Gastroesophageal sphincter (tissue), 4 donors: ENCODE measurements around the gene ROR2. TPM values are rescaled to one million over a fixed set of nuclear protein-coding genes. Genes with fewer than 3 reads are reported as not detected.

Experiments used
- ATAC-seq: fragments of 150-250 bp; one replicate; pipeline ENCODE4 v1.9.1; 2016; ENCODE audit warnings: mild to moderate bottlenecking, moderate library complexity
- H3K27ac ChIP-seq, 4 donors: fragments of 200-600 bp; sonication (generic) in 3 of 4; 1 replicate in 3 of 4; 2 replicates in 1 of 4; pipeline ENCODE4 v1.5.1; 2016 to 2019
- H3K27me3 ChIP-seq: fragments of 200-600 bp; sonication (generic); one replicate; pipeline ENCODE4 v1.5.1; 2019
- H3K36me3 ChIP-seq, 2 donors: fragments of 200-600 bp; sonication (generic); one replicate each; pipeline ENCODE4 v1.5.1; 2019; ENCODE audit warnings: control low read depth in 1 of 2
- H3K4me1 ChIP-seq, 3 donors: fragments of 200-600 bp; sonication (generic); 1 replicate in 2 of 3; 2 replicates in 1 of 3; pipeline ENCODE4 v1.5.1; 2016 to 2019; ENCODE audit warnings: control low read depth in 2 of 3
- H3K4me3 ChIP-seq, 2 donors: fragments of 200-600 bp; sonication (generic); one replicate each; pipeline ENCODE4 v1.5.1; 2019; ENCODE audit warnings: mild to moderate bottlenecking in 1 of 2, moderate library complexity in 1 of 2
- H3K9me3 ChIP-seq, 3 donors: fragments of 200-600 bp; sonication (generic); one replicate each; pipeline ENCODE4 v1.5.1; 2017 to 2019; ENCODE audit warnings: control low read depth in 2 of 3
- EP300 ChIP-seq: sonication (generic); formaldehyde crosslinking; IDR thresholded peaks from one replicate; pipeline ENCODE4 v1.6.1; 2017; ENCODE audit warnings: antibody characterized with exemption, mild to moderate bottlenecking
- POLR2A ChIP-seq, 2 donors: fragments of 450-650 bp; IDR thresholded peaks; one replicate each; pipeline ENCODE4 v1.6.1; 2017; ENCODE audit warnings: antibody characterized with exemption in 2 of 2, mild to moderate bottlenecking in 2 of 2, moderate library complexity in 1 of 2
- POLR2AphosphoS5 ChIP-seq: sonication (generic); formaldehyde crosslinking; IDR thresholded peaks from one replicate; pipeline ENCODE4 v1.6.1; 2017; ENCODE audit warnings: antibody characterized with exemption
- WGBS, 2 donors: methylation state at CpG; one replicate each; pipeline ENCODE4 v1.1.5; 2018; ENCODE audit warnings: low coverage in 1 of 2; 5-methylcytosine and 5-hydroxymethylcytosine counted together
- total RNA-seq, 4 donors: library from RNA; depleted of rRNA; stranded (reverse); fragments of >200 nt; gene quantifications; one replicate each; pipeline ENCODE4 v1.1.0, GENCODE V29; 2016
- TF ChIP-seq, protein P1 (sequence below), 4 experiments: fragments of 200-600 bp in 2 of 4; fragments of 450-650 bp in 2 of 4; sonication (generic) in 1 of 4; IDR thresholded peaks; one replicate each; pipeline ENCODE4 v1.5.1; 2017 to 2019; ENCODE audit warnings: antibody characterized with exemption in 4 of 4, mild to moderate bottlenecking in 2 of 4, moderate library complexity in 2 of 4

The ROR2 gene
- total RNA-seq, 4 donors from 2014 or later = 40.8 to 69.1 (median 63.2) TPM

- ATAC-seq = no peak
- Histone ChIP-seq H3K36me3 (no peaks in the 10 kb centered on the region), H3K9me3 (no peaks in the 10 kb centered on the region), H3K27ac (peak overlapping the region in 2 of 4 donors; percentile 1 to 30), H3K4me3 (no peak overlapping the region), H3K4me1 (peaks cover 0 to 39% (median 0%) of the 10 kb centered on the region in 3 donors), H3K27me3 (no peaks in the 10 kb centered on the region)
- WGBS, 2 donors = 20 to 21% methylated on average over 4 of the region's 4 CpGs
- TF ChIP-seq, protein P1, sequence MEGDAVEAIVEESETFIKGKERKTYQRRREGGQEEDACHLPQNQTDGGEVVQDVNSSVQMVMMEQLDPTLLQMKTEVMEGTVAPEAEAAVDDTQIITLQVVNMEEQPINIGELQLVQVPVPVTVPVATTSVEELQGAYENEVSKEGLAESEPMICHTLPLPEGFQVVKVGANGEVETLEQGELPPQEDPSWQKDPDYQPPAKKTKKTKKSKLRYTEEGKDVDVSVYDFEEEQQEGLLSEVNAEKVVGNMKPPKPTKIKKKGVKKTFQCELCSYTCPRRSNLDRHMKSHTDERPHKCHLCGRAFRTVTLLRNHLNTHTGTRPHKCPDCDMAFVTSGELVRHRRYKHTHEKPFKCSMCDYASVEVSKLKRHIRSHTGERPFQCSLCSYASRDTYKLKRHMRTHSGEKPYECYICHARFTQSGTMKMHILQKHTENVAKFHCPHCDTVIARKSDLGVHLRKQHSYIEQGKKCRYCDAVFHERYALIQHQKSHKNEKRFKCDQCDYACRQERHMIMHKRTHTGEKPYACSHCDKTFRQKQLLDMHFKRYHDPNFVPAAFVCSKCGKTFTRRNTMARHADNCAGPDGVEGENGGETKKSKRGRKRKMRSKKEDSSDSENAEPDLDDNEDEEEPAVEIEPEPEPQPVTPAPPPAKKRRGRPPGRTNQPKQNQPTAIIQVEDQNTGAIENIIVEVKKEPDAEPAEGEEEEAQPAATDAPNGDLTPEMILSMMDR (IDR thresholded peaks at IDR 0.05) = no peak
- TF ChIP-seq POLR2AphosphoS5 = no peak
- TF ChIP-seq POLR2A (IDR thresholded peaks at IDR 0.05) = no peak
- TF ChIP-seq EP300 = no peak
Observed at GRCh38 chr9:91790917-91791316, 159.1 kb downstream of the ROR2 start.

DNA sequence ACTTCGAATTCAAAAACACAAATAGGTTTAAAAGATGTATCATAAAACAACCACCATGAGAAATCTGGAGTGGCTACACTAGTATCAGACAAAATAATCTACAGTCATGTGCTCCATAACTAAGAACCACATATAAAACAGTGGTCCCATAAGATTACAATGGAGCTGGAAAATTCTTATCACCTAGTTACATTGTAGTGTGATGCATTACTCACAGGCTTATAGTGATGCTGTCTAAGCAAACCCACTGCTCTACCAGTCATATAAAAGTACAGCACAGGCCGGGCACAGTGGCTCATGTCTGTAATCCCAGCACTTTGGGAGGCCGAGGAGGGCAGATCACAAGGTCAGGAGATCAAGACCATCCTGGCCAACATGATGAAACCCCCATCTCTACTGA, 160.1 kb downstream of the ROR2 start:
- H3K27ac ChIP-seq = peak overlapping the region in 1 of 4 donors; percentile 30
- H3K9me3 ChIP-seq = no peaks in the 10 kb centered on the region
- peaks cover 0 to 44% (median 0%) of the 10 kb centered on the region in 3 donors for H3K4me1 ChIP-seq
- no peak overlapping the region for H3K4me3 ChIP-seq
- H3K27me3 ChIP-seq = no peaks in the 10 kb centered on the region
- no peak for ATAC-seq
- 66 to 100% methylated on average over 1 to 2 of the region's 3 CpGs for WGBS, 2 donors
- H3K36me3 ChIP-seq = no peaks in the 10 kb centered on the region
- TF ChIP-seq POLR2AphosphoS5 = no peak
- TF ChIP-seq, protein P1 (IDR thresholded peaks at IDR 0.05) = no peak
- no peak for TF ChIP-seq POLR2A (IDR thresholded peaks at IDR 0.05)
- TF ChIP-seq EP300 = no peak

GRCh38 chr9:91787931-91788330, 162.1 kb downstream of the ROR2 start:
- Histone ChIP-seq H3K27me3 (no peaks in the 10 kb centered on the region), H3K4me3 (no peak overlapping the region), H3K4me1 (peaks cover 0 to 51% (median 16%) of the 10 kb centered on the region in 3 donors), H3K27ac (no peak overlapping the region), H3K9me3 (no peaks in the 10 kb centered on the region), H3K36me3 (no peaks in the 10 kb centered on the region)
- no peak for ATAC-seq
- no peak for TF ChIP-seq POLR2AphosphoS5
- no peak for TF ChIP-seq EP300
- TF ChIP-seq, protein P1 (IDR thresholded peaks at IDR 0.05) = no peak
- no peak for TF ChIP-seq POLR2A (IDR thresholded peaks at IDR 0.05)

- Histone ChIP-seq H3K27me3 (no peaks in the 10 kb centered on the region), H3K4me1 (peaks cover under 1 to 66% (median 16%) of the 10 kb centered on the region in 3 donors), H3K4me3 (no peak overlapping the region), H3K36me3 (no peaks in the 10 kb centered on the region), H3K9me3 (no peaks in the 10 kb centered on the region), H3K27ac (peak overlapping the region in 3 of 4 donors; percentile 10 to 83 (median 39))
- WGBS, 2 donors = 80 to 91% methylated on average over 2 of the region's 6 CpGs
- ATAC-seq = no peak
- TF ChIP-seq POLR2AphosphoS5 (no peak), POLR2A (IDR thresholded peaks at IDR 0.05) (no peak), EP300 (no peak)
- TF ChIP-seq, protein P1 (IDR thresholded peaks at IDR 0.05) = no peak
Observed at GRCh38 chr9:91786132-91786896, 163.7 kb downstream of the ROR2 start.

DNA sequence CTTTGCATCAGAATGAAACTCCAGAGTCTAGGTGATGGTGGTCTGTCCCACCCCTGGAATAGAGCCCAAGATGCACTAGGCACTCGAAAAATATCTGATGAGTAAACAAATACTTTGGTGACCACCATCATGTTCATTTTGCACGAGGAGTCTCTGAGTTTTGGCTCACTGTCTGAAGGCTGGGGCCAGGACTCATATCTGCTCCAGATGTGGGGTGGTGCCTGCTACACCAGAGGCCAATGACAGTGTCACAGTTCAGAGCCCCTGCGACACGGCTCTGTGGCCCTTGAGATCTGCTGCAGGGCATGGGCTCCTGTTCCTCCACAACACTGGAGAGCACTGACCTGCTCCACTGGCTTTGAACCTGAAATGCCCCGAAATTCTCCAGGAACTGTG, 164.6 kb downstream of the ROR2 start:
- Histone ChIP-seq H3K36me3 (no peaks in the 10 kb centered on the region), H3K4me1 (peaks cover 5 to 71% (median 16%) of the 10 kb centered on the region in 3 donors), H3K9me3 (no peaks in the 10 kb centered on the region), H3K27ac (peak overlapping the region in 2 of 4 donors; percentile 73 to 83), H3K27me3 (no peaks in the 10 kb centered on the region), H3K4me3 (no peak overlapping the region)
- TF ChIP-seq EP300 (no peak), POLR2A (IDR thresholded peaks at IDR 0.05) (no peak), POLR2AphosphoS5 (no peak)
- TF ChIP-seq, protein P1 (IDR thresholded peaks at IDR 0.05) = no peak
- WGBS, 2 donors = 31 to 50% methylated on average over 1 to 2 of the region's 5 CpGs
- no peak for ATAC-seq
